Measurements from ENCODE around the gene TOE1. TPM values are rescaled to one million over a fixed set of nuclear protein-coding genes. Genes with fewer than 3 reads are reported as not detected.
"Not testable (repeated sequence)": the region's sequence is repeated elsewhere in the genome, so short reads cannot be mapped to it uniquely, and the experiment has no call there.

TOE1 gene
- total RNA-seq (1 to 10 TPM; 2.7 to 7.9 (median 3.7) TPM), polyA plus RNA-seq (1 to 10 TPM; 2.2 to 5.4 TPM)
- long read RNA-seq, donor 1, partial matches to known transcripts: 0 of 1 reads
- long read RNA-seq, donor 1, other reads (novel, unspliced or antisense): 1 of 1 reads
- long read RNA-seq, donor 2, transcript TOE1-201 (8 exons, 2,389 nt): major isoform, 11 of 26 reads
- long read RNA-seq, donor 2, partial matches to known transcripts: 0 of 26 reads
- long read RNA-seq, donor 2, other reads (novel, unspliced or antisense): 14 of 26 reads
- long read RNA-seq, donor 3, partial matches to known transcripts: 1 of 6 reads
- long read RNA-seq, donor 3, other reads (novel, unspliced or antisense): 2 of 6 reads

DNA sequence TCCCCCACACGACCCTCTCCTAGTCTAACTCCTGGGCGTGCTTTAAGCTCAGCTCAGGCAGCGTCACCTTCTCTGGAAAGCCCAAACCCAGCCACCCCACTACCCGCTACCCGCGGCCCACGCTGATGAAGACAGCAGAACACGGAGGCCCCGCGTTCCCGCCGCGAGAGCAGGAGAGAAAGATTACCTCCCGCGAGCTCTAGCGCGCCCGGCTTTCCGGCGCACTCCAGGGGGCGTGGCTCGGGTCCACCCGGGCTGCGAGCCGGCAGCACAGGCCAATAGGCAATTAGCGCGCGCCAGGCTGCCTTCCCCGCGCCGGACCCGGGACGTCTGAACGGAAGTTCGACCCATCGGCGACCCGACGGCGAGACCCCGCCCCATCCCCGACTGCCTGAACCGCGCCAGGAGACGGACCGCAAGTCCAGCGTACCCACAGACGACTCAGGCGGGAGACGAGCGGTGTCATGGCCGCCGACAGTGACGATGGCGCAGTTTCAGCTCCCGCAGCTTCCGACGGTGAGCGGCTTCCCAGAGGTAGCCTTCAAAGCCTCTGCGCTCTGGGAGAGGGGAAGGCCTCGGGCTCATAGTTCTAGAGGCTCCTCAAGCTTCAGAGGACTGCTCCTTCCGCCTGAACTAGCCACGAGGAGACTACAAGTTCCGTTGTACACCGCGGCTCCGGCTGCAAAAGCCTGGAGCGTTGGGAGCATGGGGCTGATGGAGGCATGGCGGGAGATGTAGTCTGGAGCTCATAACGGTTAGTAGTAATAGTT is at the start of gene TOE1, which contains the start of gene MUTYH:
TOE1 (plus strand) TSS at position 382 of the 770 bp plus-strand sequence; CDS start at position 465, 83 bp downstream.
MUTYH (minus strand) TSS at position 652 of the 770 bp plus-strand sequence. CDS start 5,935 bp downstream, outside the sequence.
- Histone ChIP-seq H3K4me1 (peaks cover 0 to 32% (median 22%) of the 10 kb centered on the region in 12 donors), H3K9me3 (no peaks in the 10 kb centered on the region), H3K4me3 (peak within 1 kb of the TSS; percentile 65 to 98 (median 86)), H3K36me3 (peaks cover 0 to 37% (median 34%) of the 10 kb centered on the region in 9 donors), H3K27ac (peak within 1 kb of the TSS; percentile 89 to 99 (median 98)), H3K27me3 (no peaks in the 10 kb centered on the region)
- TF ChIP-seq, protein P1, sequence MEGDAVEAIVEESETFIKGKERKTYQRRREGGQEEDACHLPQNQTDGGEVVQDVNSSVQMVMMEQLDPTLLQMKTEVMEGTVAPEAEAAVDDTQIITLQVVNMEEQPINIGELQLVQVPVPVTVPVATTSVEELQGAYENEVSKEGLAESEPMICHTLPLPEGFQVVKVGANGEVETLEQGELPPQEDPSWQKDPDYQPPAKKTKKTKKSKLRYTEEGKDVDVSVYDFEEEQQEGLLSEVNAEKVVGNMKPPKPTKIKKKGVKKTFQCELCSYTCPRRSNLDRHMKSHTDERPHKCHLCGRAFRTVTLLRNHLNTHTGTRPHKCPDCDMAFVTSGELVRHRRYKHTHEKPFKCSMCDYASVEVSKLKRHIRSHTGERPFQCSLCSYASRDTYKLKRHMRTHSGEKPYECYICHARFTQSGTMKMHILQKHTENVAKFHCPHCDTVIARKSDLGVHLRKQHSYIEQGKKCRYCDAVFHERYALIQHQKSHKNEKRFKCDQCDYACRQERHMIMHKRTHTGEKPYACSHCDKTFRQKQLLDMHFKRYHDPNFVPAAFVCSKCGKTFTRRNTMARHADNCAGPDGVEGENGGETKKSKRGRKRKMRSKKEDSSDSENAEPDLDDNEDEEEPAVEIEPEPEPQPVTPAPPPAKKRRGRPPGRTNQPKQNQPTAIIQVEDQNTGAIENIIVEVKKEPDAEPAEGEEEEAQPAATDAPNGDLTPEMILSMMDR (IDR thresholded peaks at IDR 0.05): peak in 3 of 12 donors; percentile 5 to 27 (median 26)
- peak in 1 of 2 donors; percentile 60 for TF ChIP-seq POLR2A (IDR thresholded peaks at IDR 0.05)
- peak; percentile 93 to 96 (median 96) for DNase-seq
- peak; percentile 92 to 96 (median 96) for ATAC-seq
- 0 to 1% (median 0%) methylated on average over 43 to 70 of the region's 70 CpGs for WGBS, 4 donors
- intact Hi-C loops (cut with DNase I): loop anchor here in 4 of 10 donors (2.0 to 5.0 kb wide), 3 partner anchors 37 to 152 kb away; partner anchors contain the start of gene TESK2 (in 1 of the 4)

DNA sequence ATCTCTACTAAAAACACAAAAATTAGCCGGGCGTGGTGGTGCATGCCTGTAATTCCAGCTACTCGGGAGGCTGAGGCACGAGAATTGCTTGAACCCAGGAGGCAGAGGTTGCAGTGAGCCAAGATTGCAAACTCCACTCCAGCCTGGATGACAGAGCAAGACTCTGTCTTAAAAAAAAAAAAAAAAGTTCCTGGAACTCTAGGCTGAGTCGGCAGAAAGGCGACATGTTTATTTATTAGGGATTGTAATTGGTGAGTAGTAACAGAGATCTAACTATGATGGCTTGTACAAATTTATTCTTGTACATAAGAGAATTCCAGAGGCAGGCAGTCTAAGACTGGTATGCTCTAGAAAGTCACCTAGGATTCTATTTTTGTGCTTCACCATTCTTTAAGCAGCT is 49.0 kb upstream of the TOE1 start:
- ATAC-seq; intact Hi-C loops (cut with DNase I); H3K27me3 ChIP-seq; H3K4me3 ChIP-seq; H3K9me3 ChIP-seq; H3K27ac ChIP-seq; H3K4me1 ChIP-seq; DNase-seq; H3K36me3 ChIP-seq: not testable (repeated sequence)
- WGBS, 4 donors: 87 to 91% (median 88%) methylated on average over 6 of the region's 6 CpGs

DNA sequence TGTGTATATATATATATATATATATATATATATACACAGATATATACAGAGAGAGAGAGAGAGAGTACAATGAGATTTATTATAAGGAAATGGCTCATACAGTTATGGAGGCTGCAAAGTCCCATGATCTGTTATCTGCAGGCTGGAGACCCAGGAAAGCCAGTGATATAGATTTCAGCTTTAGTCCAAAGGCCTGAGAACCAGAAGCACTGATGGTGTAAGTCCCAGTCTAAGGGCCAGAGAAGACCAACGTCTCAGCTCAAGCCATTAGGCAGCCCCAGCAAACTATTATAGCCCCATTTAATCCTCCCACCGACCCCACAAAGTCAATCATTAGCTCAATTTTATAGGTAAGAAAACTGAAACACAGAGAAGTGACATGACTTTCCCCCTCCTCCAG is 48.3 kb upstream of the TOE1 start:
- ATAC-seq: no peak
- Histone ChIP-seq H3K4me3 (no peak overlapping the region), H3K27me3 (no peaks in the 10 kb centered on the region), H3K4me1 (no peaks in the 10 kb centered on the region), H3K9me3 (no peaks in the 10 kb centered on the region), H3K27ac (no peak overlapping the region), H3K36me3 (no peaks in the 10 kb centered on the region)
- intact Hi-C loops (cut with DNase I): no loop called here
- no peak for DNase-seq
- 72 to 91% (median 84%) methylated on average over 2 of the region's 2 CpGs for WGBS, 4 donors
- TF ChIP-seq, protein P1 (IDR thresholded peaks at IDR 0.05): no peak
- TF ChIP-seq POLR2A (IDR thresholded peaks at IDR 0.05): no peak

DNA sequence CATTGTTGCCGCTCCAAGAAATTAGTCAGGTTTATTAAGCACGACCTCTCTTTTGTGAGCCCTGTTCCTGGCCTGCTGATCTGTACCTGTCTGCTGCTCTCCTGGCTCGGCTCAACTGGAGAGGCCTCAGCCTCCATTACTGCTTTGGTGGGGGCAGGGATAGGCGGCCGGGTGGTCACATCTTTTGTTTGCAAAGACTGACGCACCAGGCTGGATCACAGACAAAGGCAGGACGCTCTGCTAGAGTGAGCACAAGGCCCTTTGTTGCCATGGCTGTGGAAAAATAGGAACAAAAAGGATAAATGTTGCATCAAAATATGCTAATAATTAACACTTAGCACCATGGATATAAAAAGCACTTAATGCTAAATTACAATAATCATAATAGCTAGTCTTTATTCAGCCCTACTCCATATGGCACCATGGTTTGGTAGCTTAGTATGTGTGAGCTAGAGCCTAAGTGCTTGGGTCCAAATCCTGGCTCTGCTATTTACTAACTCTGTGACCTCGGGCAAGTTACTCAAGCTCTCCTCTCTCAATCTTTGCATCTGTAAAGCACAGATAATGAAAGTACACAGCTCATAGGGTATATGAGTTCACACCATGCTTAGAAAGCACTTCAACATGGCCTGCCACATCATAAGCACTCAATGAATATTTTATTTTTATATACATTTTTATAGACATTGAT is 42.2 kb upstream of the TOE1 start:
- 69 to 78% (median 72%) methylated on average over 8 of the region's 8 CpGs for WGBS, 4 donors
- no peak for DNase-seq
- no peak overlapping the region for H3K27ac ChIP-seq
- H3K36me3 ChIP-seq: no peaks in the 10 kb centered on the region
- ATAC-seq: no peak
- H3K9me3 ChIP-seq: no peaks in the 10 kb centered on the region
- intact Hi-C loops (cut with DNase I): loop anchor here in 1 of 10 donors (5.0 kb wide), 1 partner anchor 461 kb away; no protein-coding TSS in a partner anchor
- H3K27me3 ChIP-seq: no peaks in the 10 kb centered on the region
- TF ChIP-seq, protein P1 (IDR thresholded peaks at IDR 0.05): no peak
- TF ChIP-seq POLR2A (IDR thresholded peaks at IDR 0.05): no peak
- peaks cover 0 to 5% (median 2%) of the 10 kb centered on the region in 12 donors for H3K4me1 ChIP-seq
- no peak overlapping the region for H3K4me3 ChIP-seq

All from heart left ventricle (tissue), 16 donors.